Gastrocnemius medialis (tissue), 4 donors: ENCODE data around the gene ELMO2. TPM values are rescaled to one million over a fixed set of nuclear protein-coding genes. Genes with fewer than 3 reads are reported as not detected.

Source experiments
- ATAC-seq, 2 donors: fragments of 150-250 bp; one replicate each; pipeline ENCODE4 v1.9.1; 2016
- DNase-seq, 2 donors: peaks; one replicate each; pipeline ENCODE4 v3.0.0-alpha.2; 2019
- H3K27ac ChIP-seq, 4 donors: fragments of 200-600 bp; sonication (generic); 1 replicate in 1 of 4; 2 replicates in 3 of 4; pipeline ENCODE4 v1.5.1; 2016 to 2018; ENCODE audit warnings: mild to moderate bottlenecking in 2 of 4, moderate library complexity in 1 of 4
- H3K27me3 ChIP-seq, 3 donors: fragments of 200-600 bp; sonication (generic) in 2 of 3; 1 replicate in 1 of 3; 2 replicates in 2 of 3; pipeline versions ENCODE4 v1.5.1 to v1.6.0; 2016 to 2019; ENCODE audit warnings: mild to moderate bottlenecking in 1 of 3, moderate library complexity in 1 of 3
- H3K36me3 ChIP-seq, 2 donors: fragments of 200-600 bp; sonication (generic) in 1 of 2; one replicate each; pipeline ENCODE4 v1.5.1; 2017 to 2018
- H3K4me1 ChIP-seq, 2 donors: fragments of 200-600 bp; sonication (generic) in 1 of 2; one replicate each; pipeline ENCODE4 v1.5.1; 2016 to 2017; ENCODE audit warnings: mild to moderate bottlenecking in 2 of 2
- H3K4me3 ChIP-seq, 4 donors: fragments of 200-600 bp; sonication (generic) in 3 of 4; 1 replicate in 1 of 4; 2 replicates in 3 of 4; pipeline ENCODE4 v1.5.1; 2016 to 2019; ENCODE audit warnings: mild to moderate bottlenecking in 2 of 4
- H3K9me3 ChIP-seq, 3 donors: fragments of 200-600 bp; sonication (generic) in 2 of 3; 1 replicate in 1 of 3; 2 replicates in 2 of 3; pipeline ENCODE4 v1.5.1; 2016 to 2019
- POLR2A ChIP-seq, 2 donors: fragments of 450-650 bp; IDR thresholded peaks; one replicate each; pipeline ENCODE4 v1.6.1; 2017; ENCODE audit warnings: antibody characterized with exemption in 2 of 2, mild to moderate bottlenecking in 2 of 2, moderate library complexity in 2 of 2
- in situ Hi-C, 4 donors: fragments of 200-750 bp; cut with MboI; loops; one replicate each; pipeline versions ENCODE4 v1.15.0 to v1.8.0; 2017; ENCODE audit warnings: low sequenced_read_pairs in 4 of 4
- intact Hi-C: fragments of 100-400 bp; cut with DNase I; formaldehyde crosslinking; loops from one replicate; pipeline ENCODE4 v1.15.1; 2023; ENCODE audit warnings: low total_unique reads
- total RNA-seq, 4 donors: library from RNA; depleted of rRNA; stranded (reverse); fragments of >200 nt; gene quantifications; one replicate each; pipeline versions ENCODE4 v1.1.0 to v1.2.3, GENCODE V29; 2016
- TF ChIP-seq, protein P1 (sequence below), 5 experiments: fragments of 450-650 bp in 3 of 5; fragments of 200-600 bp in 2 of 5; sonication (generic) in 2 of 5; IDR thresholded peaks in 4 of 5; conservative IDR thresholded peaks in 1 of 5; 1 replicate in 4 of 5; 2 replicates in 1 of 5; pipeline ENCODE4 v1.5.1; 2016 to 2019; ENCODE audit warnings: antibody characterized with exemption in 5 of 5, mild to moderate bottlenecking in 3 of 5, moderate library complexity in 3 of 5

The ELMO2 gene
- total RNA-seq, 4 donors from 2014 or later, result 47.6 to 67.5 (median 53.6) TPM

DNA sequence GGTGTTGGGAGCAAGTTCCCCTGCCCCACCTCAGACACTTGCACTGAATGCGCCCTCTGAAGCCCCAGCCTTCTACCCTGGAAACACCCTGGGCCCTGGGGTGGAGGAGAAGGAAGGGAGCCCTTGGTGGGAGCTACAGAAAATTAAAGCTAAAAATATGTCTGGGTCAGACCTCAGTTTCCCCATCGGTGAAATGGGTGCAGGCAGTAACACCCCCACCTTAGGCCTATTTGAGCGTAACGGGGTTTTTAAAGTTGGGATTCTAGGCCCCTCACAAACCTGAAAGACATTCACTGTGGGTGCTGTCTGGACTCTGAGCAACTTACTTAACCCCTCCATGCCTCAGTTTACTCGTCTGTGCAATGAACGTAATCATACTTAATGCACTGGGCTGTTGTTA is 78.9 kb downstream of the ELMO2 start:
- in situ Hi-C loops, result loop anchor here in 1 of 4 donors (25.0 kb wide), 1 partner anchor 190 kb away; no protein-coding TSS in a partner anchor
- Histone ChIP-seq H3K4me3 (no peak overlapping the region), H3K36me3 (no peaks in the 10 kb centered on the region), H3K27me3 (no peaks in the 10 kb centered on the region), H3K9me3 (no peaks in the 10 kb centered on the region), H3K4me1 (peaks cover 0 to 4% of the 10 kb centered on the region in 2 donors), H3K27ac (no peak overlapping the region)
- intact Hi-C loops, result no loop called here
- no peak for TF ChIP-seq POLR2A (IDR thresholded peaks at IDR 0.05)
- TF ChIP-seq, protein P1, sequence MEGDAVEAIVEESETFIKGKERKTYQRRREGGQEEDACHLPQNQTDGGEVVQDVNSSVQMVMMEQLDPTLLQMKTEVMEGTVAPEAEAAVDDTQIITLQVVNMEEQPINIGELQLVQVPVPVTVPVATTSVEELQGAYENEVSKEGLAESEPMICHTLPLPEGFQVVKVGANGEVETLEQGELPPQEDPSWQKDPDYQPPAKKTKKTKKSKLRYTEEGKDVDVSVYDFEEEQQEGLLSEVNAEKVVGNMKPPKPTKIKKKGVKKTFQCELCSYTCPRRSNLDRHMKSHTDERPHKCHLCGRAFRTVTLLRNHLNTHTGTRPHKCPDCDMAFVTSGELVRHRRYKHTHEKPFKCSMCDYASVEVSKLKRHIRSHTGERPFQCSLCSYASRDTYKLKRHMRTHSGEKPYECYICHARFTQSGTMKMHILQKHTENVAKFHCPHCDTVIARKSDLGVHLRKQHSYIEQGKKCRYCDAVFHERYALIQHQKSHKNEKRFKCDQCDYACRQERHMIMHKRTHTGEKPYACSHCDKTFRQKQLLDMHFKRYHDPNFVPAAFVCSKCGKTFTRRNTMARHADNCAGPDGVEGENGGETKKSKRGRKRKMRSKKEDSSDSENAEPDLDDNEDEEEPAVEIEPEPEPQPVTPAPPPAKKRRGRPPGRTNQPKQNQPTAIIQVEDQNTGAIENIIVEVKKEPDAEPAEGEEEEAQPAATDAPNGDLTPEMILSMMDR (IDR thresholded peaks at IDR 0.05 in 4 of 5, conservative IDR thresholded peaks at IDR 0.05 in 1 of 5), result no peak
- DNase-seq (no peak), ATAC-seq (no peak)

DNA sequence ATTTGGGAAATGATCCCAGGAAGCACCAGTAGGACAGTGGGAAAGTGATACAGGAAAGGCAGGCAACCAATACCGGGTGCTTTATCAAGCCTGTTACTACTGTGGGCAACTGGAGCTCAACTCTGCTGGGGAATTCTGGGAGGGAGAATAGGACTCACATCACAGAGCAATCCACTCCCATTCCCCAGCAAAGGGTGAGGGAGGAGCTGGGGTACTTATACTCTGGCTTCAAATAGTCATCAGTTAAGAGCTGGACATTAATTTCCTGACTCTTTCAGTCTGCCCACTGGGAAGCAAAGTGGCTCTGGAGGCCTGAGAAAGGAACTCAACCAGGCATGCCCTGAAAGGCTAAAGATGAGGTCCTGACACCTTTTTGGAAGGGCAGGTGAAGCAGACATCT is 80.6 kb downstream of the ELMO2 start:
- in situ Hi-C loops, result loop anchor here in 1 of 4 donors (25.0 kb wide), 1 partner anchor 188 kb away; no protein-coding TSS in a partner anchor

DNA sequence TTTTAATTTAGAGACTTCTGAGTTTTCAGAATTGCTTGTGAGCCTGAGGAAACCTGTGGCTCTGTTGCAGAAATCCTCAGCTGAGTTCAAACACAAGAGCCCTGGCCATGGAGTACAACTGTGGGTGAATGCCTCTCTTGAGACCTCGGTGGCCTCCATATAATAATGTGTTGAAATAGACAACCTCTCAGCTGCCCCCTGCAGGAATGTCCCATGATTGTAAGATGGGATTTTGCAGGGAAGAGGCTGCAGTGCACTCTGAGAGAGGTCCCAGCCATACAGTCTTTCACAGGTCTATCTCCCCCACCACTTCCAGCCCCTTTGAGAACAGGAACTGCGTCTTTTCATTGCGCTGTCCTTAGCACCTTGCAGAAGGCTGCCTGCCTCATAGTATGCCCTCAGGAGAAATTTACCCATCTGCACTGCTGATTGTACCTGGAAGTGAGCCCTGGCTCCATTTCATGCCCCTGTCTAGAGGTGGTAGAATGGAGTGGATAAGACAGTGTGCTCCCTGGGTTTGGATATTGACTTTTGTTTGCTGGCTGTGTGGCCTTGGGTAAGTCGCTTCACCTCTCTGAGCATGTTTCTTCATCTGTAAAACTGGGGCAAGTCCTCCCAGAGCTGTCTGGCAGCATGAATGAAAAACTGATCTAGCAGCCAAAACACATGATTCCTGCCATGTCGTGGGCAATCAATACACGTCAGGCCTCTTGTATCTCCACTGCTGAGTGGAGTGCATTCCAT is 81.3 kb downstream of the ELMO2 start:
- ATAC-seq, result no peak
- TF ChIP-seq POLR2A (IDR thresholded peaks at IDR 0.05), result no peak
- TF ChIP-seq, protein P1 (IDR thresholded peaks at IDR 0.05 in 4 of 5, conservative IDR thresholded peaks at IDR 0.05 in 1 of 5), result peak in 1 of 5 experiments; percentile 31
- Histone ChIP-seq H3K9me3 (no peaks in the 10 kb centered on the region), H3K36me3 (no peaks in the 10 kb centered on the region), H3K4me3 (no peak overlapping the region), H3K27me3 (no peaks in the 10 kb centered on the region), H3K4me1 (peaks cover 0 to 3% of the 10 kb centered on the region in 2 donors), H3K27ac (no peak overlapping the region)
- DNase-seq, result no peak
- intact Hi-C loops (no loop called here), in situ Hi-C loops (loop anchor here in 1 of 4 donors (25.0 kb wide), 1 partner anchor 188 kb away; no protein-coding TSS in a partner anchor)

More for the DNA sequence above, 80.6 kb downstream of the ELMO2 start:
- no peak for DNase-seq
- ATAC-seq, result no peak
- peaks cover 0 to 4% of the 10 kb centered on the region in 2 donors for H3K4me1 ChIP-seq
- no peaks in the 10 kb centered on the region for H3K9me3 ChIP-seq
- no peak overlapping the region for H3K27ac ChIP-seq
- TF ChIP-seq, protein P1 (IDR thresholded peaks at IDR 0.05 in 4 of 5, conservative IDR thresholded peaks at IDR 0.05 in 1 of 5), result no peak
- TF ChIP-seq POLR2A (IDR thresholded peaks at IDR 0.05), result no peak
- no peak overlapping the region for H3K4me3 ChIP-seq
- H3K36me3 ChIP-seq, result no peaks in the 10 kb centered on the region
- intact Hi-C loops, result no loop called here
- no peaks in the 10 kb centered on the region for H3K27me3 ChIP-seq

DNA sequence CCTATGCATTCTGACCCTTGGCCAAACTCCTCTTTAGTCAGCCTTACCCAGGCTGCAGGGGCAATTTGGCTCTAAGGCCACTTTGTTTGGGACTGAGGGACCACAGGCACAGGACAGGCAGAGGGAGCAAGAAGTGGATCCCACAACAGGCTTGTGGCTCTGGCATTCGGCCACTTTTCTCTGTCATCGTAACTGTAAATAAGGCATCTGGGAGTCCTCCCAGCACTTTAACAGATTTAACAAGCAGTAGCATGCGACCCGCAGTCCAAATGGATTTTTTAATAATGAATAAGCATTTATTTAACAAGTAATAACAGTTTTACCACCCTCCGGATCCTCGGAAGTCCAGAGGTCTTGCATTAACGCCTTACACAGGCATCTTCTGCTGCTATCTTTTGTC is 82.0 kb downstream of the ELMO2 start:
- in situ Hi-C loops, result no loop called here
- Histone ChIP-seq H3K4me1 (no peaks in the 10 kb centered on the region), H3K36me3 (no peaks in the 10 kb centered on the region), H3K4me3 (no peak overlapping the region), H3K27me3 (no peaks in the 10 kb centered on the region), H3K9me3 (no peaks in the 10 kb centered on the region), H3K27ac (no peak overlapping the region)
- DNase-seq (no peak), ATAC-seq (no peak)
- TF ChIP-seq, protein P1 (IDR thresholded peaks at IDR 0.05 in 4 of 5, conservative IDR thresholded peaks at IDR 0.05 in 1 of 5), result no peak
- TF ChIP-seq POLR2A (IDR thresholded peaks at IDR 0.05), result no peak
- intact Hi-C loops, result no loop called here
